Loucy (cell line): Measurements from ENCODE around the gene BANP.

Experiments
- EZH2phosphoT487 ChIP-seq: fragments of 200-600 bp; IDR thresholded peaks from 2 replicates; pipeline ENCODE4 v1.6.1; 2018; ENCODE audit warnings: antibody characterized with exemption, mild to moderate bottlenecking, moderate library complexity, borderline replicate concordance
- TF ChIP-seq, protein P1 (sequence below): fragments of 200-600 bp; sonication (generic); conservative IDR thresholded peaks from 2 replicates; pipeline ENCODE4 v1.5.1; 2014; ENCODE audit warnings: mild to moderate bottlenecking, antibody characterized with exemption, low read length

DNA sequence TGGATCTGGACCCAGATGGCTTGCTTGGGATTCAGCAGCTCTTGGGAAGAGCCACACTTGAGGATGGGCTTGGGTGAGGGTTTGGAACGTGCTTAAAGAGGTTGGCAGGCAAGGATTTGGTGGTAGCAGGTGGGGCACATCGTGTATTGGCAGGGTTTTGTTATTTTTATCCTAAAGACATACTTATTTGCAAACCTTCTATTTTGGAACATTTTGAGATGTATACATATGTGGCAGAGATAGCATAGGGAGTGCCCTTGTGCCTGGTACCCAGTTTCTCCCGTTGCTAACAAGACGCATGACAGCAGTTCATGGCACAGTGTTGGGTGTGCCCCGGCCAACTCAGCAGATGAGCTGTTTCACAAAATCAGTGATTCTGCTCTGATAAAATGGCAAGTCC lies 9.1 kb downstream of the BANP start:
- no peak for TF ChIP-seq EZH2phosphoT487
- TF ChIP-seq, protein P1, sequence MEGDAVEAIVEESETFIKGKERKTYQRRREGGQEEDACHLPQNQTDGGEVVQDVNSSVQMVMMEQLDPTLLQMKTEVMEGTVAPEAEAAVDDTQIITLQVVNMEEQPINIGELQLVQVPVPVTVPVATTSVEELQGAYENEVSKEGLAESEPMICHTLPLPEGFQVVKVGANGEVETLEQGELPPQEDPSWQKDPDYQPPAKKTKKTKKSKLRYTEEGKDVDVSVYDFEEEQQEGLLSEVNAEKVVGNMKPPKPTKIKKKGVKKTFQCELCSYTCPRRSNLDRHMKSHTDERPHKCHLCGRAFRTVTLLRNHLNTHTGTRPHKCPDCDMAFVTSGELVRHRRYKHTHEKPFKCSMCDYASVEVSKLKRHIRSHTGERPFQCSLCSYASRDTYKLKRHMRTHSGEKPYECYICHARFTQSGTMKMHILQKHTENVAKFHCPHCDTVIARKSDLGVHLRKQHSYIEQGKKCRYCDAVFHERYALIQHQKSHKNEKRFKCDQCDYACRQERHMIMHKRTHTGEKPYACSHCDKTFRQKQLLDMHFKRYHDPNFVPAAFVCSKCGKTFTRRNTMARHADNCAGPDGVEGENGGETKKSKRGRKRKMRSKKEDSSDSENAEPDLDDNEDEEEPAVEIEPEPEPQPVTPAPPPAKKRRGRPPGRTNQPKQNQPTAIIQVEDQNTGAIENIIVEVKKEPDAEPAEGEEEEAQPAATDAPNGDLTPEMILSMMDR, result no peak
